ENCODE results near the gene PIP5KL1. TPM values are rescaled to one million over a fixed set of nuclear protein-coding genes. Genes with fewer than 3 reads are reported as not detected.

Gene PIP5KL1
- total RNA-seq, 4 donors from 2014 or later, result 4.6 TPM; not detected in 3

- DNase-seq, result no peak
- in situ Hi-C loops (cut with MboI; ENCODE audit: low pct_ligation_motif_present in 1 of 4, low pct_unique_long_range_greater_than_20kb in 1 of 4, low sequenced_read_pairs in 3 of 4), result no loop called here
- TF ChIP-seq EP300 (IDR thresholded peaks at IDR 0.05; ENCODE audit: low read depth), result no peak
- TF ChIP-seq, protein P1, sequence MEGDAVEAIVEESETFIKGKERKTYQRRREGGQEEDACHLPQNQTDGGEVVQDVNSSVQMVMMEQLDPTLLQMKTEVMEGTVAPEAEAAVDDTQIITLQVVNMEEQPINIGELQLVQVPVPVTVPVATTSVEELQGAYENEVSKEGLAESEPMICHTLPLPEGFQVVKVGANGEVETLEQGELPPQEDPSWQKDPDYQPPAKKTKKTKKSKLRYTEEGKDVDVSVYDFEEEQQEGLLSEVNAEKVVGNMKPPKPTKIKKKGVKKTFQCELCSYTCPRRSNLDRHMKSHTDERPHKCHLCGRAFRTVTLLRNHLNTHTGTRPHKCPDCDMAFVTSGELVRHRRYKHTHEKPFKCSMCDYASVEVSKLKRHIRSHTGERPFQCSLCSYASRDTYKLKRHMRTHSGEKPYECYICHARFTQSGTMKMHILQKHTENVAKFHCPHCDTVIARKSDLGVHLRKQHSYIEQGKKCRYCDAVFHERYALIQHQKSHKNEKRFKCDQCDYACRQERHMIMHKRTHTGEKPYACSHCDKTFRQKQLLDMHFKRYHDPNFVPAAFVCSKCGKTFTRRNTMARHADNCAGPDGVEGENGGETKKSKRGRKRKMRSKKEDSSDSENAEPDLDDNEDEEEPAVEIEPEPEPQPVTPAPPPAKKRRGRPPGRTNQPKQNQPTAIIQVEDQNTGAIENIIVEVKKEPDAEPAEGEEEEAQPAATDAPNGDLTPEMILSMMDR (IDR thresholded peaks at IDR 0.05), result no peak
- TF ChIP-seq POLR2A (IDR thresholded peaks at IDR 0.05), result no peak
- TF ChIP-seq POLR2AphosphoS5 (IDR thresholded peaks at IDR 0.05), result no peak
- Histone ChIP-seq H3K4me1 (peaks cover 23 to 28% (median 27%) of the 10 kb centered on the region in 4 donors), H3K36me3 (no peaks in the 10 kb centered on the region), H3K4me3 (no peak overlapping the region), H3K27me3 (no peaks in the 10 kb centered on the region), H3K27ac (no peak overlapping the region), H3K9me3 (no peaks in the 10 kb centered on the region)
- WGBS, 2 donors (ENCODE audit: low coverage in 1 of 2), result 68 to 70% methylated on average over 2 to 8 of the region's 8 CpGs
- intact Hi-C loops (cut with DNase I; ENCODE audit: low total_unique reads), result no loop called here
Measured at GRCh38 chr9:127880143-127880542, 50.4 kb downstream of the PIP5KL1 start.

DNA sequence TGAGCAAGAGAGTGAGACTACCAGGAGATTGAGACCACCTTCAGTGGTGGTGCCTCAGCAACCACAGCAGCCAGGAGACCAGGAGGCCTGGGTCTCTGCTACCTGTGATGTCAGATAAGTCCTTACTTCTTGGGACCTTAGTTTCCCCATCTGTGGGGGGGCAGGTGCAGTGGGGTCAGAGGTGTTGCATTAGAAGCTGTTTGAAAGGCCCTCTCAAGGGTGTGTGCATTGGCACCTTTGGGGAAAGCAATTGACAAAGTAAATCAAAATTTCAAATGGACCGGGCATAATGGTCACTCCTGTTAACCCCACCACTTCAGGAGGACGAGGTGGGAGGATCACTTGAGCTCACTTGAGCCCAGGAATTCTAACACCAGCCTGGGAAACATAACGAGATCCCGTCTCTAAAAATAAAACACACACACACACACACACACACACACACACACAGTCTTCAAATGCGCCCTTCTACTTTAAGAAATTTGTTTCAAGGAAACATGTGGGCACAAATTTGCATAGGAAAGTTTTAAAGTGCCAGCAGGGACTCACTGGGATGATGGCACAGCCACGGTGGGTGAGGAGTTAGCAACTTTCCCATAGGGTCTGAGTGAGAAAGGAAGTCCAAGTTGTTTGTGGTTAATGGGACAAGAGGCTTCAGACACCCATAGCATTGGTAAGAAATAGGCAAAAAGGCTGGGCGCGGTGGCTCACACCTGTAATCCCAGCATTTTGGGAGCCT is 51.8 kb downstream of the PIP5KL1 start:
- DNase-seq, result no peak
- H3K36me3 ChIP-seq, result no peaks in the 10 kb centered on the region
- H3K27ac ChIP-seq, result no peak overlapping the region
- no peaks in the 10 kb centered on the region for H3K9me3 ChIP-seq
- H3K4me1 ChIP-seq, result peaks cover 32 to 41% (median 38%) of the 10 kb centered on the region in 4 donors
- TF ChIP-seq EP300 (IDR thresholded peaks at IDR 0.05; ENCODE audit: low read depth), result no peak
- TF ChIP-seq POLR2A (IDR thresholded peaks at IDR 0.05), result no peak
- no peak for TF ChIP-seq POLR2AphosphoS5 (IDR thresholded peaks at IDR 0.05)
- TF ChIP-seq, protein P1 (IDR thresholded peaks at IDR 0.05), result no peak
- in situ Hi-C loops (cut with MboI; ENCODE audit: low pct_ligation_motif_present in 1 of 4, low pct_unique_long_range_greater_than_20kb in 1 of 4, low sequenced_read_pairs in 3 of 4), result no loop called here
- intact Hi-C loops (cut with DNase I; ENCODE audit: low total_unique reads), result no loop called here
- no peaks in the 10 kb centered on the region for H3K27me3 ChIP-seq
- 13 to 53% methylated on average over 1 to 8 of the region's 8 CpGs for WGBS, 2 donors (ENCODE audit: low coverage in 1 of 2)
- no peak overlapping the region for H3K4me3 ChIP-seq

DNA sequence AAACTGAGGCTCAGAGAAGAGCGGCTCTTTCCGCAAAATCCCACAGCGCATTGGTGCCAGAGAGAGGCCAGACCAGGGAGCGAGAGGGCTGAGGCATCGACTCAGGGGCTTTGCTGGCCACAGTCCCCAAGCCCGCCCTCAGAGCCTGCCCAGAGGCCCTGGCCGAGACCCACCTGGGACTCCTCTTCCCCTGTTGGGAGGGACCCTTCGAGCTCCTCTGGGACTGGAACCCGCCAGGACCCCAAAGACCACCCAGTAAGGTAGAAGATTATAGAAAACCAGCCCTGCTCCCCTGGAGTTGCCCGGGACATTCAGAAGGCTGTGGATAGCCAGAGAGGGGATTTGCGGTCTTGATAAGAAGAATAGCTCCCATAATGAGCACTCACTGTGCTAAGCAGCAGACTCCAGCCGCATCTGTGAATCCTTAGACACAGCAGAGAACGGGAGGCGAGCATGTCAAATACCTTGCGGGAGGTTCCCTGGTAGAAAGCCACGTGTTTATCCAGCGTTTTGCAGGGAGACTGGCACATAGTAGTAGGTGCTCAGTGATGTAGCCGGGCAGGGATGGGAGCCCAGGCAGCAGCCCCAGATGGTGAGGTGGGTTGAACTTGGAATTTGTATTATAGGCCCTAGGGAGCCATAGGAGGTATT is 52.5 kb downstream of the PIP5KL1 start:
- peak overlapping the region; percentile 44 to 90 (median 80) for H3K27ac ChIP-seq
- intact Hi-C loops (cut with DNase I; ENCODE audit: low total_unique reads), result no loop called here
- peaks cover 37 to 44% (median 40%) of the 10 kb centered on the region in 4 donors for H3K4me1 ChIP-seq
- 53% methylated on average over 18 of the region's 18 CpGs; no CpG with 5 or more reads in 1 of the 2 donors for WGBS, 2 donors (ENCODE audit: low coverage in 1 of 2)
- H3K36me3 ChIP-seq, result no peaks in the 10 kb centered on the region
- no peak for DNase-seq
- in situ Hi-C loops (cut with MboI; ENCODE audit: low pct_ligation_motif_present in 1 of 4, low pct_unique_long_range_greater_than_20kb in 1 of 4, low sequenced_read_pairs in 3 of 4), result no loop called here
- H3K4me3 ChIP-seq, result peak overlapping the region; percentile 44 to 73 (median 54)
- no peaks in the 10 kb centered on the region for H3K9me3 ChIP-seq
- TF ChIP-seq POLR2AphosphoS5 (IDR thresholded peaks at IDR 0.05) (no peak), POLR2A (IDR thresholded peaks at IDR 0.05) (no peak), EP300 (IDR thresholded peaks at IDR 0.05; ENCODE audit: low read depth) (no peak)
- TF ChIP-seq, protein P1 (IDR thresholded peaks at IDR 0.05), result no peak
- no peaks in the 10 kb centered on the region for H3K27me3 ChIP-seq

- intact Hi-C loops (cut with DNase I; ENCODE audit: low total_unique reads) (no loop called here), in situ Hi-C loops (cut with MboI; ENCODE audit: low pct_ligation_motif_present in 1 of 4, low pct_unique_long_range_greater_than_20kb in 1 of 4, low sequenced_read_pairs in 3 of 4) (no loop called here)
- H3K4me3 ChIP-seq, result peak within 1 kb of the TSS; percentile 44 to 73 (median 54)
- no peaks in the 10 kb centered on the region for H3K9me3 ChIP-seq
- no peaks in the 10 kb centered on the region for H3K36me3 ChIP-seq
- H3K27me3 ChIP-seq, result no peaks in the 10 kb centered on the region
- TF ChIP-seq EP300 (IDR thresholded peaks at IDR 0.05; ENCODE audit: low read depth), result no peak
- TF ChIP-seq POLR2AphosphoS5 (IDR thresholded peaks at IDR 0.05), result peak; percentile 68 to 83 (median 80)
- TF ChIP-seq, protein P1 (IDR thresholded peaks at IDR 0.05), result no peak
- peak; percentile 37 for TF ChIP-seq POLR2A (IDR thresholded peaks at IDR 0.05)
- H3K27ac ChIP-seq, result peak within 1 kb of the TSS; percentile 44 to 90 (median 80)
- 1% methylated on average over 25 of the region's 44 CpGs; no CpG with 5 or more reads in 1 of the 2 donors for WGBS, 2 donors (ENCODE audit: low coverage in 1 of 2)
- H3K4me1 ChIP-seq, result peaks cover 37 to 44% (median 40%) of the 10 kb centered on the region in 4 donors
- DNase-seq, result peak; percentile 84
Measured at GRCh38 chr9:127877566-127877998, 53.0 kb downstream of the PIP5KL1 start, which contains the start of gene AK1. Gene AK1 (minus strand): TSS chr9:127877675. CDS start chr9:127874617, 3,058 bp downstream.
